Fibroblast of peridontal ligament (primary cell): ENCODE results near the gene PLAC1.

Source experiments
- DNase-seq: peaks from one replicate; pipeline ENCODE4 v3.0.0-alpha.2; 2010; ENCODE audit errors: extremely low read depth

Gene PLAC1, protein sequence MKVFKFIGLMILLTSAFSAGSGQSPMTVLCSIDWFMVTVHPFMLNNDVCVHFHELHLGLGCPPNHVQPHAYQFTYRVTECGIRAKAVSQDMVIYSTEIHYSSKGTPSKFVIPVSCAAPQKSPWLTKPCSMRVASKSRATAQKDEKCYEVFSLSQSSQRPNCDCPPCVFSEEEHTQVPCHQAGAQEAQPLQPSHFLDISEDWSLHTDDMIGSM

DNA sequence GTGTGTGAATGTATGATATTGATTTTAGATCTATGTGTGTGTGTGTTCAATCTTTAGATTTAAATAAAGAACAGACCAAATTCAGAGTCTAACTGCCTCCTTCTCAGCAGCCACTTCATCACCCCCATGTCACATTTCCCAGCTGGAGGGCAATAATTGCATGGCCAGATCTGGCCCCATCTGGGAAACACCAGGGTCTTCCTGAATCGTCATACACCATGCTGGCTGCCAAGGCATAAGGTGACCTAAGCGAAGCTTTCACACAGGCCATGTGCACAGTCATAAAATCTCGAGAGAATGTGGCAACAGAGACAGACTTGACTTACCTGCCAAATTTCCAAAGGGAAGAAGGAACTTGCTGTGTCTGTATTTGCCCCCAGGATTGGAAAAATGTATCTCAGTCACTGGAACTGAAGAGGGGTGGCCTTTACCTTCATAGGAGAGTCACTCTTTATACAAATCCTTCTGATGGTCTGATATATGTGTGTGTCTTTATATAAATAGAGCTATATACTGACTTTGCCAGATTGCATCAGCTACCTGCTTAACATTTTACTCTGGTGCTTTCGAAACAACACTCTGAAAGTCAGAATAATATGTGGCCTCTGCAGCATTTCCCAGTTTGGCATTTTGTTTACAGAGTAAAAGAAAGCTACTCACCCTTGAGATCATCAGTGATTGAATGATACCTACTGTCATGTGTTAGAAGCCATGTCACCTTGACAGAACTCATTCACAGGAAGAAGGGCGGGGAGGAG lies at the start of gene PLAC1:
Gene PLAC1, minus strand, starts transcription at position 470 of the 758 bp plus-strand sequence. CDS start 91,789 bp downstream, outside the sequence.
- no peak for DNase-seq

DNA sequence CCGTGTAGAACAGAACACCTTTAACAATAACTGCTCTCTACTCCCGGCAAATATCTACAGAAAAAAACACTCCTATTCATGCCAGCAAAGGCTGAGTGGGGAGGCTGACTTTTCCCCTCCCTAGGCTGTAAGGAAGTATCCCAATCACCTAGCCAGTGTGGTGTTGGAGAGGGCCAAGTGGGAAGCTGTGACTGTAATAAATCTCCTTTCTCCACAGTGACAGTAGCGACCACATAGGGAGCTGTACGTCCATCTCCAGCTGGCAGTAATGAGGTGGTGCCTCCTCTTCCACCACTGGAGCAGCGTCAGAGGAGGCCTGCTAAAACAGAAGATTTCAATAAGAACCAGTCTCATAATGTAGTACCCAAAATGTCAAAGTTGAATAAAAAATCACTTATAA lies 47.9 kb upstream of the PLAC1 start:
- no peak for DNase-seq

DNA sequence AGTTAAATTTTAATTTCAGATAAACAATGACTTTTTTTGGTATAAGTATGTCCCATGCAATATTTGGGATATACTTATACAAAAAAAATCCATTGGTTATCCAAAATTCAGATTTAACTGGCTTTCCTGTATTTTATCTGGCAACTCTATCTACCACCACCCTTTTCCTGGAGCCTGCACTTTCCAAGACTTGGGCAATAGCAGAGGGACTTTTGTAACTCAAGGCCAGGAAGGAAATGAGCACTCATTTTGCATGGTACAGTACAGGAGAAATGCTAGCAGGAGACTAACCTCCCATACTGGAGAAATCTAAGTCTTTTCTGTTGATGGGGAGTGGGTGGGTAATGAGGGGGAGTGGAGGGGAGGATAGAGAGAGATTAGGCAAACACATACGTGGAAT lies 37.7 kb upstream of the PLAC1 start:
- peak; percentile 39 for DNase-seq

DNA sequence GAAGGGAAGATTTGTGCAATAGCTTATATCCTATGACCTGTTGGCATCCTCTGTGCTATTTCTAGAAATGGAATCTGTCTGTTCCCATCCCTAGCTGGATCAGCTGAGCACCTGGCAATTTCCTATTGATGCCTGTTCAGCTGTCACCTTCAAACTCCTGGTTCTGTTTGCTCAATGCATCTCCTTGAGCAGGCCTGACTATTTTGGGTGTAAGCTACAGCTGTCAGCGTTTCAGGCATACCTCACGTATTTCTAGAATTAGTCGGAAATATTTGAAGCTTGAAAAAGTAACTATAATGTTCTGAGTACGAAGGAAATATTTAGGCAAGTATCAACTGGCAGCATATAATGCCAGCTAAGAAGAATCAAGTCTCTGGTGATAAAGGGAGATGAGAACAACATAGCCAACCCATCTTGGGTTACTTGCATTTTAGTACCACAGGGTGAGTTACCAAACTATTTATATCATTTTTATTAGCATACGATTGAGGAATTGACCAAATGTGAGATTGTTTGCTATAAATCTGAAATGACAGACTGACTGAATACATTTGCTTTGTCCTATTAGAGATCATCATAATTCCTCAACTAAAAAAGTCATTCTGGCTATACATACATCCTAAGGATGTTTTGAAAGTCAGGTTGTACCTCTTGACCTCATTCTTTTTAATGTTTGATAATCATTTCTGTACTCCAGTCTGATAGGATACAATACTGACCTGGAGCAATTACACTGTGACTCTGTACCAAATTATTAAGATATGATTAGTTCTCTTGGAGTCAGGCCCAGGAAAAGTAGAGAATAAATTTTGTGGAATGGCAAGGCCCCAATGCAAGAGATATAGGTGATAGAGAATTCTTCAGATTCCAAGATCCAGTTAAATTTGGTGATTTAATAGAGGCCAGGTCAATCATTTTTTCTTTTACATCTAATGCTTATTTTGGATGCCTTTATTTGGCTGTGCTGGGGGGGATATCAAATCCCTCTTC lies 36.4 kb upstream of the PLAC1 start:
- no peak for DNase-seq

DNA sequence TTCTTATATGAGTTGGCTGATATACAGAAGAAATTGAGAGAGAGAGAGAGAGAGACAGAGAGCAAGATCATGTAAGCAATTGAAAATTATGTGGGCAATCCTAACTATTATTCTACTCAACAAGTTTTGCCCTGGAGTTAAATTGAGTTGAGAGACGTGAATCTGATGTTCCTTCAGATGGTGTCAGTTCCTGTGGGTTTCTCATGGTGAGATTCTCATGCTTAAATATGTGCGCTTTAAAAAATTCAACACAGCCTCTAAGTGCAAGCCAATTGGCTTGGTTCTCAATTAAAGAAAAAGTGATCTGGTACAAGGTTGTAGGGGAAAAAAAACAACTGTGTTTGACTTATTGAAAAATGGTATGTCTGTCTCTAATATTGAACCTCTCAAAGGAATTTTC lies 35.4 kb upstream of the PLAC1 start:
- DNase-seq: no peak

DNA sequence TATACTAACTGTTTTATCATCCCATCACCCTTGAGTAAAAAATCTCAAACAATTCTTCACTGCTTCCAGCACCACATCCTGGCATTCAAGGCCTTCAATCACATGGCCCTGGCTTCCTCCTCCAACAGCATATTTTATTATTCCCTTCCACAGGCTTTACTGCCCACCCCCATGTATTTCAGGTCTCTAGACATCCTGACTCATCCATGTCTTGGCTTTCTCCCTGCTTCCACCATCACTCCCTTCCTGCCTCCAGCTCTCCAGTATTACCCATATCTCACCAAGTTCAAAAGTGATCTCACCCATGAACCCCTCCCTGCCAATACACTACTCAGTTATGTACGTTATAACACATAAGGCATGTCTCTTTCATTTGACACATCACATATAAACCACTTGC lies 34.7 kb upstream of the PLAC1 start:
- DNase-seq: peak; percentile 62

DNA sequence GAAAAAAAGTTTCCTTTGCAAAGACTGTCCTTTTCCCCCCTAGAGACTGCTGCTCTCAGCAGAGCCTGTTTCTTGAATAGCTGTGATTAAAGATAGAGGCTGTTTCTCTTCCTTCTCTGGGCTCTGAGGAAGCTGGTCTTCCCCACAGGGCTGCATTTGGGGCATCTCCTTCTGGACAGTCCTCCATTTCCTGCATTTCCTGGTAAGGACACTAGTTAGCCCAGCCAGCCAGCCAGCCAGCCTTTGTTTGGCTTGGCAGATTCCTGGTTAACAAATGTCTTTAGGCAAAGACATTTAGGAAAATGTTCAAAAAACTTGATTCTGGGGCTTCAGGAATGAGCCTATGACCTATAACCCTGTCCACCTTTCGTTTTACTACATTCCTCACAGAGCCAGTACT lies 34.0 kb upstream of the PLAC1 start:
- no peak for DNase-seq

DNA sequence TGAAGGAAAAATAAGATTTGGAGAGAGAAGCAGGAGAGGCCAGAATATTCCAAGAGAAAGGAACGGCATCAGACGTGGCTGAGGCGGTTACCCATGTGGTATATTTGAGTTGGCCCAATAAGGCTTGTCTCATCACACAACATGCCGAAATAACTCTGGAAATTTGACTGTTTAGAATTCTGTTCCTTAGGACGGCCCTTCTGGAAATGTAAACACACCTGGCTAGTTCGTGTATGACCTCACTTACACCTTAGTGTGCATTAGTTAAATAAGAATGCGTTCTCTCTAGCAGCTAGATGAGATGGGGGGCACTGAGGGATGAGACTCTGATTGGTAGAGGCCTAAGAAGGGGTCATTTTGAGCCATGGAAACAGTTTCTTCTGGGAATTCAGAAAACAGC lies 33.2 kb upstream of the PLAC1 start:
- DNase-seq: no peak

DNA sequence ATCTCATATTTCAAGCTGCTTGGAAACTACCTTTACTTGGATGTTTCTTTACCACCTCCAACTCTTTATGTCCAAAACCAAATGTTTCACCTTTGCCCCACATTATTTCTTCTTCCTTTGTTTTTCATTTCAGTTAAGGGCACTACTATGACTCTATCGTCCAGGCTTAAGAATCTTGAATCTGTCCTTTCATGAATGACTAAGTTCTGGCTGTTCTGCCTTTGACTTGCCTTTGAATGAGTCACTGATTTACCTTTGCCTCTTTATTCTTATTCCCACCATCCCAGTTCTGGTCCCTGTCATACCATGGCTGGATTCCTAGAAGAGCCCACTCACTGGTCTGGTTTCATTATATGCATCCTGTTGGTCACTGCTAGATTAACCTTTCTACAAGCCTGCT lies 30.6 kb upstream of the PLAC1 start:
- no peak for DNase-seq

DNA sequence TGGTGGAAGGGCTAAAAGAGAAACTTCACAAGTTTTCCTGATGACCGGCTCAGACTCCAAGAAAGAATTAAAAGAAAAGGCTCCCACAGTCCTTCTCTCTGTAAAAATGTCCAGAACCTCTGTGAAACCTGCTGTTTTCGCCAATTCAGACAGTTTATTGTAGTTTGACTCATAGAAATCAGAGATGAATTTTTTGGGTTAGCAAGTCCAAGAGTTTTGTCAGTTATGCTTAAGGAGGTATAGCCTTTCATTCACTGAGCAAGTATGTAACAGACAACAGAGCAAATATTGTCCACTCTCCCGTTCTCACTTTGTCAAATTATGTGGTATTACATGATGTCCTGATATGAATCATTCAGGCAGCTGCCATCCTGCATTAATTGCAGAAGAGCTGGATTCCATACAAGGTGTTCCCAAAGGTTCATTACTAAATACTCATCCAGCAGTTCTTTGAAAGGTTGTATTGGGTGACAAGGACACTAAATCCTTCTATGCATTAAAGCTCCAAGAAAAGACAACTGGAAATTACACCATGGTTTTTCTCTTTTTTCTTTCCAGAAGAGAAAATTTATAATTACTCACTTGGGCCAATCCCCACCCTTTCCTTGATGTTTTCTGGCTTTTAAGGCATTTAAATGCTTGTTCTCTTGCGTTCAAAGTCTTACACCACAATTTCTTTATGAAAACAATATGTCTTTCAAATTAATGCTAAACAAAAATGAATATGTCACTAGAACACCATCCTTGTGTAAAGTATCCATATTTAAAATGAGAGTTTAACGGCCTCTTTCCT lies 30.0 kb upstream of the PLAC1 start:
- no peak for DNase-seq

DNA sequence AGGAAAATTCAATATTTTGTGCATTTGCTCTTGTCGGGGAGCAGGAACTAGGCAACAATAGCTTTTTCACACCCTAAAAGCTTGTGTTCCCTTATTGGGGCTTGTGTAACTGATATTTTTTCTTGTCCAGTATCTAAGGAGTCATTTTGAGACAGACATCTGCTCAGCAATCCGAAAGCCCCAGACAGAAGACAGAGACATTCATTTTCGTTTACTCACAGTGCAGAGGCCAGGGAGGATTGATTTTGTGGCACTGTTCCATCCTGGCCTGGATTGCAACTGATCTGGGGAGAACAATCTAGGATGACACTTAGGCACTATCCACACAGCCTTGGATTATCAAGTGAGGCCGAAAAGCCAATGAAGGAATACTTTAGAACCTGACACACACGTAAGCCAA lies 27.4 kb upstream of the PLAC1 start:
- DNase-seq: peak; percentile 34

DNA sequence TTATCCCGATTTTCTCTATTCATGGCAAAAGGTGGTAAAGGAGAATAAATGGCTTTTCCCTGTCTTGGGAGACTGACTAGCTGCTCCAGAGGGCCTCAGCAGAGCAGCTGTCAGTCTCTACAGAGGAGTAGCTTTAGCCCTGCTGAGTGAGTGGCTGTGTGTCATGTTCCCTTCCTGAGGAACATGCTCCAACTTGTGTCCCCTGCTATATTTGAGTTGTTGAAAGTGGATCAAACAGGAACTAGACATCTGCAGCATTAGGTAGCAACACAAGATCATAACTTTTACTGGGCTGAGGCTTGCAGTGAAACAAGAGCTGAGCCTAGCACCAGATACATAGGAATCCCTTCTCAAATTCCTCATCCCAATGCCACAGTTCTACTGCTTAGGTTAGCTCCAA lies 26.7 kb upstream of the PLAC1 start:
- DNase-seq: no peak

DNA sequence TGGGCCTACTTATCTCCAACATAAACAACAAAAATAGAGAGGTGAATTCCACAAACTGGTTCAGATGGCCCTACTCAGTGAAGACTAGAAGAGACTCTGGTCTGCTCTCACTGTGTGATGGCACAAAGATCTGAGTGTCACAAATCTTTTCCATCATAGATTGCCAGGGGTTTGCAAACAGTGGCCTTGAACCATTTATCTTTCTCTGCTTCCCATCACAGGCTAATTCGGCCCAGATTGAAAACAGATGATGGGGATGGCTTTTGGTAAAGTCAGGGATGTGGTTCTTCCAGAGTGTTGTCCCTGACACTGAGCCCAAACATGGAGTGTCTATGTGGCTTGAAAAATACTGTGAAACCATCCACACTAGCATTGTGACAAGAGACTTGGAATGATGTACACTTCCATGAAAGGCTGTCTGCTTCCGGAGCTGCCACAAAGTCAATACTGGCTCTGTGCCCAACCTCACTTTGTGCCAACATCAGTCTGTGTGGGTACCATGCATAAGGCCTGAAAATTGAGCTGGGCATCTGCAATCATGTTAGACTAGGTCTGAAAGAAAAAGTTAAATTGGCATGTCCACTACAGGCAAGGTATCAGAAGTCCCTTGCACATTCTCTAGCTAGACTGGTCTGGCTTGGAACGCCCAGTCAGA lies 25.2 kb upstream of the PLAC1 start:
- DNase-seq: no peak

DNA sequence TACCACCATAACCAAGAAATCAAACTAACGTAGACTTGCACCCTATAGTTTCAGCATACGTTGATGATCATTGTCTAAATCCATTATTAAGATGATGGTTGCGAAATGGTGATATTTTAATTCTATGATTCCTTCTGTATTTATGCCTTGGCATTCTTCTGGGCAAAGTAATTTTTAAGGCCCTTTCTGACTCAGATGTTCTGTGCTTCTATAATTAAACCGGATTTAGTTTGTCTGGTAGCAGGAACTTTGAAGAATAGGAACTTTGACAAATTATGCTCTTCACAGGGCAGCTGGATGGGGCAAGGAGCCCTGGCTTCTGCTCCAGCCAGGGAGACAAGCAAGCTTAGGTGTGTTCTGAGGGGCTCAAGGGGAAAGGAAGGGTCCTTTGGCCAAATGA lies 23.8 kb upstream of the PLAC1 start:
- no peak for DNase-seq

DNA sequence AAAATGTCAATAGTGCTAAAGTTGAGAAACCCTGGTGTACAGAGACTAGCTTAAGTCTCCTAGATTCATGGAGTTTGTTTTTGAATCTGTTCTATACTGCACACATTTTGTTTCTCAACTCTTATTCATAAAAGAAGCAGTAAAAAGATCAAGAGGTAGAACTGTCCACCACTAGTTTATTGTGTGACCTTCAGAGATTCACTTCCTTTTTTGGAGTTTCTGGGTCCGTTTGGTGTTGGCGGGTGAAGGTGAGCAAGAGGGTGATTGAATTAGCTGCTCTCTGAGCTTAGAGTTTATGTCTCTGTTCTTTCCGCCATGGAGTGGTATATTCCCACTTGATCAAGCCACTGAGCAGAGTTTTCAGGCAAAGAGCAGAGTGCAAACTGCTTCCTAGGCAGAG lies 21.4 kb upstream of the PLAC1 start:
- DNase-seq: no peak

DNA sequence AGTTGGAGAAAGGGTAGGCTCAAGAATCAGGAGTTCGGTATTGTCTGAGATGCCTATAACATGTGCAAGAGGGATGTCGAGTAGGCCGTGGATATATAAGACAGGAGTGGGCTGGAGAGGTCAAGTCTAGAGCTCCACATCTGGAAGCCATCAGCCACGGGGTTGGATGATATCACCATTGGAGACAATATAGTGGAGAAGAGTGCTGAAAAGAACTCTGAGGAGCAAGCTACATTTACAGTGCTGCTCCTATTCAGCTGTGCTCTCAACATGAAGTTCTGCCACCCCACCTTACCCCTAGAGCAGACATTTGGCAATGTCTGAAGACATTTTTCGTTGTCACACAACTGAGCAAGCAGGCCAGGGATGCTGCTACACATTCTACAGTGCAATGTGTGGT lies 20.9 kb upstream of the PLAC1 start:
- DNase-seq: peak; percentile 73

DNA sequence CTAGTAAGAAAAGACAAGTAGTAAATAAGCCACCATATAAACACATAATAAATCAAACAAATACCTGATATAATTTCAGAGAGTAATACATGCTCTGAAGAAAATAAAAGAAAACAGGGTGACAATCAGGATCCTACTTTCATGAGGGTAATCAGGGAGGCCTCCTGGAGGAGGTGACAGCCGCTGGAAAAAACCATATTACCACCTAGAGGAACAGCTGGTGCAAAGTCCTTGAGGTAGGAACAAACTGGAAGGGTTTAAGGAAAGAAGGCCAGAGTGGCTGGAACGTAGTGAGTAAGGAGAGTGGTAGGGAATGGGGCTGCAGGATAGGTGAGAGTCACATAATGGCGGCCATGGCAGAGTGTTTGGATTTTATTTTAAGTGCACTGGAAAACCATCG lies 19.1 kb upstream of the PLAC1 start:
- DNase-seq: no peak

DNA sequence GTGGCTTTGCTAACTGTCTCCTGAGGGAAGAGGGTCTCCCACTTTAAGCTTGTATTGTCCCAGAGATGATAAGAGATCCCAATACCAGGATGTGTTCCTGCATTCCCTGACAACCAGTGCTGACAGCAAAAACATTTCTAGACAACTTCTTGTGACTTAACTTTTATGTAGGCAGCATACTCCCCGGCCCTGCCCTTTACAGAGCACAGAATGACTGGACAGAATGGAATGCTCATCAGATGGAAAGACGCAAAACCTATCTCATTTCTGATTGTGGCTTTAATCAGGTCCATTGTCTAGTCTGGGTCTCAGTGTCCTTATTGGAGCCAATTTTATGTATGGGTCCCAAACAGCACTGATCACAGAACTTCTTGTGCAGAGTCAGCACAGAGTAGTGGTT lies 18.2 kb upstream of the PLAC1 start:
- peak; percentile 64 for DNase-seq

DNA sequence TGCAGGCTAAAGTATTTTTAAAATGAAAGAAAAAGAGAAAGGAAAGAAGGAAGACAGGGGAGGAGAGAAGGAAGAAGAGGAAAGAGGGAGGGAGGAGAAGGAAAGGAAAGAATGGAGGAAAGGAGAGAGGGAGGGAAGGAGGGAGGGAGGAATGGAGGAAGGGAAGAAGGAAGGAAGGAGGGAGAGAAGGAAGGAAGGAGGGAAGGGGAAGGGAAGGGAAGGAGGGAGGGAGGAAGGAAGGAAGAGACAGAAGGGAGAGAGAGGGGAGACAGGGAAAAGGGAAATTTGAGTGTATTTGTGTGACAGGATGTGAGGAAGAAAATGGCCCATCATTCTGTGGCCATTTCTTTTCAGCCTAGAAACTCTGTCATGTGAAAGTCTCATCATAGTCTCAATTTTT lies 14.9 kb upstream of the PLAC1 start:
- no peak for DNase-seq

DNA sequence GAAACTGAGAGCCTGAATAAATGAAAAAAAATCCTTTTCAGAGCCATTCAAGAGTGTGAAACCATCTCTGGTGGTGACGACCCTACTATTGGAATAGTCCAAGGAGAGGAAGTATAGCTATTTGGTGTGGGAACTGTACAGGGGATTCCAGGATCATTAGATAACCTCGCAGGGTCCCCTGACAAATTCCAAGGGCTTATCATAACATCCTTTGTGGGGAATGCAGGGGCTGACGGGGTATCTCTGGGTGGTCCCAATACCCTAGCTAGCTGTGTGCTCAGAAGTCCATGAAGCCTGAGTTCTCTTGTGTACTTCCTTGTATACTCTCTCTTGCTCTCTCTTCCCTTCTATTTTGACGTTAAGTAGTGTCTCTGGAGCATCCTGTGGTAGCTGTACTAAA lies 13.8 kb upstream of the PLAC1 start:
- no peak for DNase-seq

DNA sequence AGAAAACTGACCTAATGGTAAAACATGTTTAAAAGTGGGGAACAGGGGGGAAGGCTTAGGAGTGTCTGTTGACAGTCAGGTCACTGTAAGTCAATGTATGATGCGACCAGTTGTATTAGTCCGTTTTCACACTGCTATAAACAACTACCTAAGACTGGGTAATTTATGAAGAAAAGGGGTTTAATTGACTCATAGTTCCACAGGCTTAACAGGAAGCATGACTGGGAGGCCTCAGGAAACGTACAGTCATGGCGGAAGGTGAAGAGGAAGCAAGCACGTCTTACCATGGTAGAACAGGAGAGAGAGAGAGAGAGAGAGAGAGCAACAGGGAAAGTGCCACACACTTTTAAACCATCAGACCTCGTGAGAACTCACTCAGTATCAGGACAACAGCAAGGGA lies 13.0 kb upstream of the PLAC1 start:
- DNase-seq: no peak
